Measurements from ENCODE around the gene CDH13.

DNA sequence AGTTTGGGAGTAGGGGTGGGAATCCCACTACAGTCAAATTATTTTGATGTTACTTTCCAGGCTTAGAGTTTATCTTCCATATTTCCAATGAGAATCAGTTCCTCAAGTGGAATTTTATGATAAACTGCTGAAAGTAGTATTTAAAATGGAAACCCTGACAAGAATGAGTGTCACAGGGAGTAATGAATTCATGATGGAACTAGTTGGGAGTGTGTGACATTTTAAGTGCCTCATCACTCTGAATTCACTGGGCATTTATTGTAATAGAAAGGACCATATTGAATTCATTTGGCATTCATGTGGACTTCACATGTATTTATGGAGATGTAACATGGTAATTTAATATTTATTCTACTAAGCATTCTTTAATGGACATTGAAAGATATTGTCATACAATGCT is 320.9 kb downstream of the CDH13 start:
- no peak for TF ChIP-seq CTCF (conservative IDR thresholded peaks at IDR 0.05; ENCODE audit: low read depth in 2 of 2)
- TF ChIP-seq POLR2AphosphoS5 (IDR thresholded peaks at IDR 0.05; ENCODE audit: low read depth): no peak
- TF ChIP-seq, protein P1, sequence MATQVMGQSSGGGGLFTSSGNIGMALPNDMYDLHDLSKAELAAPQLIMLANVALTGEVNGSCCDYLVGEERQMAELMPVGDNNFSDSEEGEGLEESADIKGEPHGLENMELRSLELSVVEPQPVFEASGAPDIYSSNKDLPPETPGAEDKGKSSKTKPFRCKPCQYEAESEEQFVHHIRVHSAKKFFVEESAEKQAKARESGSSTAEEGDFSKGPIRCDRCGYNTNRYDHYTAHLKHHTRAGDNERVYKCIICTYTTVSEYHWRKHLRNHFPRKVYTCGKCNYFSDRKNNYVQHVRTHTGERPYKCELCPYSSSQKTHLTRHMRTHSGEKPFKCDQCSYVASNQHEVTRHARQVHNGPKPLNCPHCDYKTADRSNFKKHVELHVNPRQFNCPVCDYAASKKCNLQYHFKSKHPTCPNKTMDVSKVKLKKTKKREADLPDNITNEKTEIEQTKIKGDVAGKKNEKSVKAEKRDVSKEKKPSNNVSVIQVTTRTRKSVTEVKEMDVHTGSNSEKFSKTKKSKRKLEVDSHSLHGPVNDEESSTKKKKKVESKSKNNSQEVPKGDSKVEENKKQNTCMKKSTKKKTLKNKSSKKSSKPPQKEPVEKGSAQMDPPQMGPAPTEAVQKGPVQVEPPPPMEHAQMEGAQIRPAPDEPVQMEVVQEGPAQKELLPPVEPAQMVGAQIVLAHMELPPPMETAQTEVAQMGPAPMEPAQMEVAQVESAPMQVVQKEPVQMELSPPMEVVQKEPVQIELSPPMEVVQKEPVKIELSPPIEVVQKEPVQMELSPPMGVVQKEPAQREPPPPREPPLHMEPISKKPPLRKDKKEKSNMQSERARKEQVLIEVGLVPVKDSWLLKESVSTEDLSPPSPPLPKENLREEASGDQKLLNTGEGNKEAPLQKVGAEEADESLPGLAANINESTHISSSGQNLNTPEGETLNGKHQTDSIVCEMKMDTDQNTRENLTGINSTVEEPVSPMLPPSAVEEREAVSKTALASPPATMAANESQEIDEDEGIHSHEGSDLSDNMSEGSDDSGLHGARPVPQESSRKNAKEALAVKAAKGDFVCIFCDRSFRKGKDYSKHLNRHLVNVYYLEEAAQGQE (IDR thresholded peaks at IDR 0.05; ENCODE audit: unreplicated experiment): no peak
- TF ChIP-seq EZH2 (IDR thresholded peaks at IDR 0.05; ENCODE audit: low read depth, unreplicated experiment): no peak
- no peak for TF ChIP-seq CREB1 (CRISPR knock-in tag; IDR thresholded peaks at IDR 0.05; ENCODE audit: low read depth)
- no peak for TF ChIP-seq EZH2phosphoT487 (IDR thresholded peaks at IDR 0.05; ENCODE audit: unreplicated experiment)
- no peak for TF ChIP-seq JUNB (IDR thresholded peaks at IDR 0.05; ENCODE audit: unreplicated experiment)
- no peak for TF ChIP-seq NANOG (IDR thresholded peaks at IDR 0.05; ENCODE audit: borderline replicate concordance)
- no peak for TF ChIP-seq ZNF114 (CRISPR knock-in tag; IDR thresholded peaks at IDR 0.05)
- TF ChIP-seq, protein P2, sequence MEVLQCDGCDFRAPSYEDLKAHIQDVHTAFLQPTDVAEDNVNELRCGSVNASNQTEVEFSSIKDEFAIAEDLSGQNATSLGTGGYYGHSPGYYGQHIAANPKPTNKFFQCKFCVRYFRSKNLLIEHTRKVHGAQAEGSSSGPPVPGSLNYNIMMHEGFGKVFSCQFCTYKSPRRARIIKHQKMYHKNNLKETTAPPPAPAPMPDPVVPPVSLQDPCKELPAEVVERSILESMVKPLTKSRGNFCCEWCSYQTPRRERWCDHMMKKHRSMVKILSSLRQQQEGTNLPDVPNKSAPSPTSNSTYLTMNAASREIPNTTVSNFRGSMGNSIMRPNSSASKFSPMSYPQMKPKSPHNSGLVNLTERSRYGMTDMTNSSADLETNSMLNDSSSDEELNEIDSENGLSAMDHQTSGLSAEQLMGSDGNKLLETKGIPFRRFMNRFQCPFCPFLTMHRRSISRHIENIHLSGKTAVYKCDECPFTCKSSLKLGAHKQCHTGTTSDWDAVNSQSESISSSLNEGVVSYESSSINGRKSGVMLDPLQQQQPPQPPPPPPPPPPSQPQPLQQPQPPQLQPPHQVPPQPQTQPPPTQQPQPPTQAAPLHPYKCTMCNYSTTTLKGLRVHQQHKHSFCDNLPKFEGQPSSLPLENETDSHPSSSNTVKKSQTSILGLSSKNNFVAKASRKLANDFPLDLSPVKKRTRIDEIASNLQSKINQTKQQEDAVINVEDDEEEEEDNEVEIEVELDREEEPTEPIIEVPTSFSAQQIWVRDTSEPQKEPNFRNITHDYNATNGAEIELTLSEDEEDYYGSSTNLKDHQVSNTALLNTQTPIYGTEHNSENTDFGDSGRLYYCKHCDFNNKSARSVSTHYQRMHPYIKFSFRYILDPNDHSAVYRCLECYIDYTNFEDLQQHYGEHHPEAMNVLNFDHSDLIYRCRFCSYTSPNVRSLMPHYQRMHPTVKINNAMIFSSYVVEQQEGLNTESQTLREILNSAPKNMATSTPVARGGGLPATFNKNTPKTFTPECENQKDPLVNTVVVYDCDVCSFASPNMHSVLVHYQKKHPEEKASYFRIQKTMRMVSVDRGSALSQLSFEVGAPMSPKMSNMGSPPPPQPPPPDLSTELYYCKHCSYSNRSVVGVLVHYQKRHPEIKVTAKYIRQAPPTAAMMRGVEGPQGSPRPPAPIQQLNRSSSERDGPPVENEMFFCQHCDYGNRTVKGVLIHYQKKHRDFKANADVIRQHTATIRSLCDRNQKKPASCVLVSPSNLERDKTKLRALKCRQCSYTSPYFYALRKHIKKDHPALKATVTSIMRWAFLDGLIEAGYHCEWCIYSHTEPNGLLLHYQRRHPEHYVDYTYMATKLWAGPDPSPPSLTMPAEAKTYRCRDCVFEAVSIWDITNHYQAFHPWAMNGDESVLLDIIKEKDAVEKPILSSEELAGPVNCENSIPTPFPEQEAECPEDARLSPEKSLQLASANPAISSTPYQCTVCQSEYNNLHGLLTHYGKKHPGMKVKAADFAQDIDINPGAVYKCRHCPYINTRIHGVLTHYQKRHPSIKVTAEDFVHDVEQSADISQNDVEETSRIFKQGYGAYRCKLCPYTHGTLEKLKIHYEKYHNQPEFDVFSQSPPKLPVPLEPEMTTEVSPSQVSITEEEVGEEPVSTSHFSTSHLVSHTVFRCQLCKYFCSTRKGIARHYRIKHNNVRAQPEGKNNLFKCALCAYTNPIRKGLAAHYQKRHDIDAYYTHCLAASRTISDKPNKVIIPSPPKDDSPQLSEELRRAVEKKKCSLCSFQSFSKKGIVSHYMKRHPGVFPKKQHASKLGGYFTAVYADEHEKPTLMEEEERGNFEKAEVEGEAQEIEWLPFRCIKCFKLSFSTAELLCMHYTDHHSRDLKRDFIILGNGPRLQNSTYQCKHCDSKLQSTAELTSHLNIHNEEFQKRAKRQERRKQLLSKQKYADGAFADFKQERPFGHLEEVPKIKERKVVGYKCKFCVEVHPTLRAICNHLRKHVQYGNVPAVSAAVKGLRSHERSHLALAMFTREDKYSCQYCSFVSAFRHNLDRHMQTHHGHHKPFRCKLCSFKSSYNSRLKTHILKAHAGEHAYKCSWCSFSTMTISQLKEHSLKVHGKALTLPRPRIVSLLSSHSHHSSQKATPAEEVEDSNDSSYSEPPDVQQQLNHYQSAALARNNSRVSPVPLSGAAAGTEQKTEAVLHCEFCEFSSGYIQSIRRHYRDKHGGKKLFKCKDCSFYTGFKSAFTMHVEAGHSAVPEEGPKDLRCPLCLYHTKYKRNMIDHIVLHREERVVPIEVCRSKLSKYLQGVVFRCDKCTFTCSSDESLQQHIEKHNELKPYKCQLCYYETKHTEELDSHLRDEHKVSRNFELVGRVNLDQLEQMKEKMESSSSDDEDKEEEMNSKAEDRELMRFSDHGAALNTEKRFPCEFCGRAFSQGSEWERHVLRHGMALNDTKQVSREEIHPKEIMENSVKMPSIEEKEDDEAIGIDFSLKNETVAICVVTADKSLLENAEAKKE (CRISPR knock-in tag; IDR thresholded peaks at IDR 0.05): no peak
- TF ChIP-seq ETS1 (IDR thresholded peaks at IDR 0.05): no peak

Data from GM23338 (cell line).